Endodermal cell (in vitro differentiated cells): Measurements from ENCODE around the gene DZIP1. TPM values are rescaled to one million over a fixed set of nuclear protein-coding genes. Genes with fewer than 3 reads are reported as not detected.

Experiments
- DNase-seq: peaks from one replicate; pipeline ENCODE4 v3.0.0-alpha.2; 2017
- H3K27ac ChIP-seq: 2 replicates; pipeline ENCODE4 v1.5.1; 2013; ENCODE audit warnings: mild to moderate bottlenecking, low read depth, low read length, moderate library complexity
- H3K27me3 ChIP-seq: 2 replicates; pipeline ENCODE4 v1.6.1; 2013; ENCODE audit warnings: mild to moderate bottlenecking, low read length, moderate library complexity; ENCODE audit not compliant: insufficient read depth, control insufficient read depth, poor library complexity, severe bottlenecking
- H3K36me3 ChIP-seq: 2 replicates; pipeline ENCODE4 v1.7.0; 2013; ENCODE audit warnings: mild to moderate bottlenecking, low read length, moderate library complexity; ENCODE audit not compliant: control insufficient read depth, insufficient read depth
- H3K4me1 ChIP-seq: one replicate; pipeline ENCODE4 v1.7.0; 2013; ENCODE audit warnings: low read length; ENCODE audit not compliant: control insufficient read depth, insufficient read depth
- H3K4me3 ChIP-seq: 2 replicates; pipeline ENCODE4 v1.5.1; 2013; ENCODE audit warnings: mild to moderate bottlenecking, low read length, moderate library complexity
- H3K9ac ChIP-seq: 2 replicates; pipeline ENCODE4 v1.6.1; 2013; ENCODE audit warnings: mild to moderate bottlenecking, low read length, moderate library complexity; ENCODE audit not compliant: poor library complexity, severe bottlenecking; ENCODE audit errors: extremely low read depth
- H3K9me3 ChIP-seq: 2 replicates; pipeline ENCODE4 v1.6.1; 2013; ENCODE audit warnings: mild to moderate bottlenecking, low read length, moderate library complexity; ENCODE audit not compliant: control insufficient read depth
- H3K27ac Mint-ChIP-seq: 2 replicates; pipeline ENCODE4 v1.8.0; 2020; ENCODE audit warnings: mixed read lengths
- H3K27me3 Mint-ChIP-seq: 2 replicates; pipeline ENCODE4 v1.8.0; 2021; ENCODE audit warnings: mild to moderate bottlenecking, mixed read lengths; ENCODE audit not compliant: insufficient read depth
- H3K36me3 Mint-ChIP-seq: 2 replicates; pipeline ENCODE4 v1.8.0; 2020; ENCODE audit warnings: low read depth, mixed read lengths
- H3K4me1 Mint-ChIP-seq: 2 replicates; pipeline ENCODE4 v1.8.0; 2020; ENCODE audit warnings: mixed read lengths
- H3K4me3 Mint-ChIP-seq: 2 replicates; pipeline ENCODE4 v1.8.0; 2020; ENCODE audit warnings: mild to moderate bottlenecking, moderate library complexity, mixed read lengths
- H3K9me3 Mint-ChIP-seq: 2 replicates; pipeline ENCODE4 v1.8.0; 2020; ENCODE audit warnings: mild to moderate bottlenecking, mixed read lengths
- WGBS, 2 experiments: methylation state at CpG; one replicate each; pipeline versions ENCODE4 v1.1.5 to v1.1.7; 2013; ENCODE audit warnings: missing lambda C conversion rate in 2 of 2, mixed read lengths in 1 of 2; ENCODE audit not compliant: insufficient coverage in 1 of 2, insufficient read length in 1 of 2; 5-methylcytosine and 5-hydroxymethylcytosine counted together
- total RNA-seq, 2 donors: library from RNA; stranded (reverse); fragmentation: NEBNext Ultra II Directional in 1 of 2; extraction: Animal tissue kit (Norgen Biotek cat#: 25700) in 1 of 2; gene quantifications; 2 replicates in 1 of 2; 3 replicates in 1 of 2; pipeline ENCODE4 v1.2.1, GENCODE V29; 2021
- TF ChIP-seq, protein P1 (sequence below): fragments of 200-600 bp; sonication (generic); conservative IDR thresholded peaks from 2 replicates; pipeline ENCODE4 v1.5.0; 2021; ENCODE audit warnings: antibody characterized with exemption, mild to moderate bottlenecking

DZIP1 gene
- total RNA-seq, 2 donors from 2014 or later = 36.2 to 59.9 TPM

DNA sequence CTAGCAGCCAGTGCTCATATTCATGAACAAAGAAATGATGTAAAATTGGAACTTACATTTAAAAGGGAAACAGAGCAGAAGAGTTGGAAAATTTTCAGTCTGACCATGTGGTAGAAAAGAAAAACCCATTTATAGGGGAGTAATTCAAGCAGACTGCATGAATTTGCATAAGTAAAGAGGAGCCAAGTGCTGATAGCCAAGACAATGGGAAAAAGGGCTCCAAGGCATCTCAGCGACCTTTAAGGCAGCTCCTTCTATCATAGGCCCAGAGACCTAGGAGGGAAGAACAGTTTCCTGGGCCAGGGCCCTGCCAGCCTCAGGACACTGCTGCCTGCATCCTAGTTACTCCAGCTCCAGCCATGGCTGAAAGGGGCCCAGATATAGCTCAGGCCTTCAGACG, 39.9 kb upstream of the DZIP1 start:
- H3K9me3 Mint-ChIP-seq = peaks cover 30% of the 10 kb centered on the region
- peak overlapping the region; percentile 67 for H3K27ac Mint-ChIP-seq
- Histone ChIP-seq H3K4me1 (no peaks in the 10 kb centered on the region), H3K36me3 (no peaks in the 10 kb centered on the region), H3K27ac (no peak overlapping the region), H3K9ac (no peak overlapping the region), H3K9me3 (peaks cover 27% of the 10 kb centered on the region), H3K27me3 (no peaks in the 10 kb centered on the region), H3K4me3 (no peak overlapping the region)
- peaks cover 24% of the 10 kb centered on the region for H3K36me3 Mint-ChIP-seq
- WGBS, 2 experiments = 54 to 83% methylated on average over 1 to 2 of the region's 2 CpGs
- peaks cover 28% of the 10 kb centered on the region for H3K4me1 Mint-ChIP-seq
- H3K4me3 Mint-ChIP-seq = no peak overlapping the region
- DNase-seq = peak; percentile 56
- TF ChIP-seq, protein P1, sequence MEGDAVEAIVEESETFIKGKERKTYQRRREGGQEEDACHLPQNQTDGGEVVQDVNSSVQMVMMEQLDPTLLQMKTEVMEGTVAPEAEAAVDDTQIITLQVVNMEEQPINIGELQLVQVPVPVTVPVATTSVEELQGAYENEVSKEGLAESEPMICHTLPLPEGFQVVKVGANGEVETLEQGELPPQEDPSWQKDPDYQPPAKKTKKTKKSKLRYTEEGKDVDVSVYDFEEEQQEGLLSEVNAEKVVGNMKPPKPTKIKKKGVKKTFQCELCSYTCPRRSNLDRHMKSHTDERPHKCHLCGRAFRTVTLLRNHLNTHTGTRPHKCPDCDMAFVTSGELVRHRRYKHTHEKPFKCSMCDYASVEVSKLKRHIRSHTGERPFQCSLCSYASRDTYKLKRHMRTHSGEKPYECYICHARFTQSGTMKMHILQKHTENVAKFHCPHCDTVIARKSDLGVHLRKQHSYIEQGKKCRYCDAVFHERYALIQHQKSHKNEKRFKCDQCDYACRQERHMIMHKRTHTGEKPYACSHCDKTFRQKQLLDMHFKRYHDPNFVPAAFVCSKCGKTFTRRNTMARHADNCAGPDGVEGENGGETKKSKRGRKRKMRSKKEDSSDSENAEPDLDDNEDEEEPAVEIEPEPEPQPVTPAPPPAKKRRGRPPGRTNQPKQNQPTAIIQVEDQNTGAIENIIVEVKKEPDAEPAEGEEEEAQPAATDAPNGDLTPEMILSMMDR = no peak
- no peaks in the 10 kb centered on the region for H3K27me3 Mint-ChIP-seq

- Histone ChIP-seq H3K27ac (no peak overlapping the region), H3K36me3 (no peaks in the 10 kb centered on the region), H3K9ac (no peak overlapping the region), H3K4me1 (no peaks in the 10 kb centered on the region), H3K4me3 (peak overlapping the region; percentile 94), H3K27me3 (no peaks in the 10 kb centered on the region), H3K9me3 (peaks cover under 1% of the 10 kb centered on the region)
- TF ChIP-seq, protein P1 = no peak
- peaks cover 45% of the 10 kb centered on the region for H3K4me1 Mint-ChIP-seq
- H3K27me3 Mint-ChIP-seq = no peaks in the 10 kb centered on the region
- no peaks in the 10 kb centered on the region for H3K9me3 Mint-ChIP-seq
- WGBS, 2 experiments = 81 to 82% methylated on average over 2 of the region's 2 CpGs
- H3K27ac Mint-ChIP-seq = no peak overlapping the region
- peaks cover 4% of the 10 kb centered on the region for H3K36me3 Mint-ChIP-seq
- DNase-seq = no peak
- no peak overlapping the region for H3K4me3 Mint-ChIP-seq
Observed at GRCh38 chr13:95679722-95680121, 35.2 kb upstream of the DZIP1 start.

DNA sequence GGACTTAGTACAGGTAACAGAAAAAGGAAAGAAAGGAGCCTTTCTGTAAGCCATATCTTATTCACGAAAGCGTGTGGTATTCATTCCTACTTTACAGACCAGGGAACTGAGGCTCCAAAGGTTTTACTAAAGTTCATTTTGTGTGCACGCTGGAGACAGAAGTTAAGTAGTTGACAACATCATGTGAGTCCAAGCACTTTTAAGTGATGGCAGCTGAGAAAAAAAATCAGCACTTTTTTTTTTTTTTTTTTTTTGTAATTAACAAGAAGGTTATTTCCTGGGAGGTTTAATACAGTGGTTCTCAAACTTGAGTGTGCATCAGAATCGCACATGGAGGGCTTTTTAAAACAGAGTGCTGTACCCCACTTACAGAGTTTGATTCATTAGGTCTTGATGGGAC, 34.5 kb upstream of the DZIP1 start:
- Histone ChIP-seq H3K9me3 (no peaks in the 10 kb centered on the region), H3K27ac (no peak overlapping the region), H3K27me3 (no peaks in the 10 kb centered on the region), H3K9ac (no peak overlapping the region), H3K36me3 (no peaks in the 10 kb centered on the region), H3K4me3 (peak overlapping the region; percentile 94), H3K4me1 (no peaks in the 10 kb centered on the region)
- TF ChIP-seq, protein P1 = no peak
- no peak for DNase-seq
- no peaks in the 10 kb centered on the region for H3K9me3 Mint-ChIP-seq
- peaks cover 4% of the 10 kb centered on the region for H3K36me3 Mint-ChIP-seq
- no peaks in the 10 kb centered on the region for H3K27me3 Mint-ChIP-seq
- WGBS, 2 experiments = 90 to 91% methylated on average over 2 to 4 of the region's 4 CpGs
- H3K27ac Mint-ChIP-seq = no peak overlapping the region
- peak overlapping the region; percentile 87 for H3K4me3 Mint-ChIP-seq
- peaks cover 40% of the 10 kb centered on the region for H3K4me1 Mint-ChIP-seq
